ENCODE measurements around the gene IQSEC2.

The IQSEC2 gene

DNA sequence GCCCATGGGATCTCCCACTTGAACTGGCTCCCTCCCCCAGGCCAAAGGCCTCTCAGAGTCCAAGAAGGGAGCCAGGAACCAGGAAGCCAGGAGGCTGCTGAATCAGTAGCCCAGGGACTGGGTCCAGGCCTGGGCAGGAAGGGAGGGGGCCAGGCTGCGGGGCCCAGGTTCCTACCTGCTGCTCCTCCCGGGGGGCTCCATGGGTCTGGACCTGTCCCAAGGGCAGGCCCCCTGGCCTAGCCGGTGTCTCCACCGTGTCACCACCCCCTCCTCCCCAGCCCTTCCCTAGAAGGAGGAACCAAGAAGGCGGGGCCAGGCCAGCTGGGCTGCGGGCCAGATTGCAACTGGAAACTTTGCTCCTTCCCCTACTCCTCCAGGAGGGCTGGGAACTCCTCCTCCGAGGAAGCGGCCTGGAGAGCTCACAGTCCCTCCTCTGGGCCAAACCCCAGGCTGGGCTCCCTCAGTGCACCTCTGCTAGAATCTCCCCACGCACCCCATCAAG, at the start of gene IQSEC2:
Gene IQSEC2, minus strand, starts transcription at position 264 of the 502 bp plus-strand sequence.
- DNase-seq, result peak in 34 of 56 donors; percentile 3 to 56 (median 22)

GRCh38 chrX:53330331-53330730, 48.9 kb upstream of the IQSEC2 start:
- DNase-seq, result peak in 13 of 56 donors; percentile 2 to 53 (median 12)

- DNase-seq, result no peak
Observed at GRCh38 chrX:53324803-53325202, 43.4 kb upstream of the IQSEC2 start.

- DNase-seq, result no peak
Observed at GRCh38 chrX:53324085-53324484, 42.7 kb upstream of the IQSEC2 start.

GRCh38 chrX:53323196-53323595, 41.8 kb upstream of the IQSEC2 start:
- DNase-seq, result no peak

DNA sequence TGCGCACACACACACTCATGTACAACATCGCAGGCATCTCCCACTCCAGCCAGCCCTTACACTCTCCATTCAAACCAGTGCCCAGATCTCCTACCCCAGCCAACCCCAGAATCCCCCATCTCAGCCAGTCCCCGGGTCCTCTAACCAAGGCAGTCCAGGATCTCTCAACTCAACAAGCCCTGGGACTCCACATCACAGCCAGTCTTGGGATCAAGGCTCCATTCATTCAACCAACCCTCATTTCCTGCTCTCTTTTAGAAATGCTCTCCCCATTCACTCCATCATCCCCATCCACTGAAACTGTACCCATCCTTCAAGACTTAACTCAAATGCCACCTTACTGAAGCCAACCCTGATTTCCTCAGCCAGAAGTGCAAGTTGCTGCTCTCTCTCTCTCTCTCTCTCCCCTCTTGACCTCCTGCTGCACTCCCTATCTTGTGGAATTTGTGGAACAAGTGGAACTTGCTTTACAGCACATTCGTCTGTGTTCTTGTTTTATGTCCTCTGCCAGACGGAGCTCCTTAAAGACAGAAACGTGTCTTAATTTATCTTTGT, 40.6 kb upstream of the IQSEC2 start:
- DNase-seq, result no peak

DNA sequence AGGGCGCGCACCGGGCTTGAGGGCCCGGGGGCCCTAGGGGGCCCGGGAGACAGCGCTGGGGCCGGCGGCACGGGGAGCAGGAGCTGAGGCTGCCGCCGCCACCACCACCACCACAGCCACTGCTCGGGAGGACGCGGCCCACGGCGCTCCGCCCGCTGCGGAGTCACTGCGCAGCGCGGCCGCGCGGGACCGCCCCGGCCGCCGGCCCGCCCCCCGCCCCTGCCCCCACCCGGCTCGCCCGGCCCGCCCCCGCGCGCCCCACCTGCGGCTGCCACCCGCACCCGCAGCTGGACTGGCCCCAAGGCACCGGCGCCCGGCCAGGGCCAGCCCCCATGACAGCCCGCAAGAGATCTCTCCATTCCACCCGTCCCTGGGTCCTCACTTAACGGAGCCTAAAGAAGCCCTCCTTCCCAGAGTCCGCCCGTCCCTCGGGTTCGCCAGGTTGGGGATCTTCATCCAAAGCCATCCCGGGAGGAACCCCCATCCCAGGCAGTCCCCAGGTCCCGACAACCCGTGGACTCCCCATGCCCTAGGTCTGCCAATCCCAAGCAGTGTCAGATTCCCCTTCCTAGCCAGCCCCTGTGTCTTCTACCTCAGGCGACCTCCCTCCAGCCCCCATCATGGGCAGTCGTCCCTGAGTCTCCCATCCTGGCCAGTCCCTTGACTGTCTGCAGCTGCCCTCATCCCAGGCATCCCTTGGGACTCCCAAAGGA, 40.0 kb upstream of the IQSEC2 start:
- peak in 17 of 56 donors; percentile 2 to 37 (median 15) for DNase-seq

- DNase-seq, result peak in 5 of 56 donors; percentile 2 to 37 (median 22)
Observed at GRCh38 chrX:53320543-53321229, 39.3 kb upstream of the IQSEC2 start.

GRCh38 chrX:53319614-53320542, 38.5 kb upstream of the IQSEC2 start:
- DNase-seq, result peak in 2 of 56 donors; percentile 1 to 19

GRCh38 chrX:53318766-53319353, 37.5 kb upstream of the IQSEC2 start:
- peak in 32 of 56 donors; percentile 2 to 56 (median 20) for DNase-seq

- DNase-seq, result peak in 50 of 56 donors; percentile 1 to 80 (median 36)
Observed at GRCh38 chrX:53317365-53318069, 36.1 kb upstream of the IQSEC2 start.

DNA sequence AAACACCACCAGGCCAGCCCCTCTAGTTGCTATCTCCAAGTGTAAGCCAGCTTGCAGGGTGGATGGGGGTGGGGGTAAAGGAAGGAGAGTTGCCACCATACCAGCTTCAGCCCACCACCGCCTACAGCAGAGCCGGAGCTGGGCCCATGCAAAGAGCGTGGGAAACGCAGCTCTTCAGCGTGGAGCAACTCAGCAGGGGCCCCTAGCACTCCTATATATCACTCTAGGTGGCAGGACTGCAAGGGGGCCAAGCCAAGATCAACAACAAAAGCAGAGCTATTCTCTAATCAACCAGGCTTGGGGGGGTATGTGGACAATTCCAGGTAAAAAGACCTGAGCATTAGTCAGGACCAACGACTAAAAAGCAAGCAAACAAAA, 35.5 kb upstream of the IQSEC2 start:
- DNase-seq, result no peak

DNA sequence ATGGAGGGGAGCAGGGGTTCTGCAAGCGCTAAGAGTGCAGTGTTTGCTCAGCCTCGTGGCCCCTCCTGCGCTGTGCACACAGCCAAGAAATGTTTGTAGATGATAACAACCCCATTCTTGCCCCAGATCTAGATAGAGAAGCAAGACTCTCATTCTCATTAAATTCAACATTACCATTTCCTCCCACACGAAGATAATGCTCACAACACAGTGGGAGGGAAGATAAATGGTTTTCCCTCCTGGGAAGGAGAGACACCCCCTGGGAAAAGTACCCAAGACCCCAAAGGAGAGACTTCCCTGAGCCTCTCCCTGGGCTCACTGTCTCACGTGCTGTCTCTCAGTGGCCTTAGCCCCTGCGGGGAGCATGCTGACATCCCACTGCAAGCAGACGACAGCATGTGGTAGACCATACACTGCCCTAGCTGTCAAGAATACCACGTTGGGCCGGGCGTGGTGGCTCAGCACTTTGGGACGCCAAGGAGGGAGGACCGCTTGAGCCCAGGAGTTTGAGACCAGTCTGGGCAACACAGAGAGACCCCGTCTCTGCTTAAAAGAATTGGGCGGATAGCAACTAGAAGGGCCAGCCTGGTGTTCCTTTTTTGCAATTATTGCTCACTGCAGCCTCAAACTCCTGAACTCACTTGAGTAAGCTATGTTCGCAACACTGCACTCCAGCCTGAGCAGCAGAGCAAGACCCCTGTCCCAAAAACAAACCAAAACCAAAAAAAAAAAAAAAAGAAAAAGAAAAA, 34.9 kb upstream of the IQSEC2 start:
- DNase-seq, result peak in 1 of 56 donors; percentile 3

DNA sequence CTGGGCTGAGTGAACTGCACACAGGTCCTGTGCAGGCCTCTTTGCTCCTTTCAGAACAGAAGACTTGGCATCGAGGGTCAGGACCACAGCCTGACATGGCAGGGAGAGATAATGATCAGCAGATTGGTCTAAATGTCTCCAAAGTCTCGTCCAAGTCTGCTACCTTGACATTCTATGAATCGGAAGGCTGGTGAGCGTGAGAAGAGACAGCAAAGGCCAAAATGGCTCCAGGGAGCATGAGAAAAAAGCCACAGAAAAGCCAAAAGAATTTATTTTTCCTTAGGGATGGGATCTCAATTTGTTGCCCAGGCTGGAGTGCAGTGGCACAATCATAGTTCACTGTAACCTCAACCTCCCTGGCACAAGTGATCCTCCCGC, 32.3 kb upstream of the IQSEC2 start:
- no peak for DNase-seq

GRCh38 chrX:53312946-53313727, 31.8 kb upstream of the IQSEC2 start:
- peak in 41 of 56 donors; percentile 2 to 78 (median 26) for DNase-seq

DNA sequence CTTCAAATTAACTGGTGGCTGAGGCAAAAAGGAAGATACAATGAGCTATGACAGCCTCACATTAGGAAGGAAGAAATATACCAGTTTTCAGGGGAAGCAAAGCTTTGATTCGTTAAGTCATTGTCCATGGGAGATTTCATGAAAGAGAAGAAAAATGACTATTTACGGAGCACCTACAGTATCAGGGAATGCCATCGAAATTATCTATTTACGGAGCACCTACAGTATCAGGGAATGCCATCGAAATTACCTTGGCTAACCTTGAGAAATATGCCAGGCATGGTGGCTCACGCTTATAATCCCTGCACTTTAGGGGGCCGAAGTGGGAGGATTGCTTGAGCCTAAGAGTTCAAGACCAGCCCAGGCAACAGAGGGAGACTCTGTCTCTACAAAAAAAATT, 28.5 kb upstream of the IQSEC2 start:
- DNase-seq, result no peak

GRCh38 chrX:53308836-53309235, 27.5 kb upstream of the IQSEC2 start:
- no peak for DNase-seq

All from amygdala (tissue), 56 donors.